H1 (cell line): ENCODE measurements around the gene ABHD15. TPM values are rescaled to one million over a fixed set of nuclear protein-coding genes. Genes with fewer than 3 reads are reported as not detected.
"Not testable (repeated sequence)": the region's sequence is repeated elsewhere in the genome, so short reads cannot be mapped to it uniquely, and the experiment has no call there.

Experiments
- CTCF ChIA-PET: fragments of 300-600 bp; sonication (Branson Sonifier 250); formaldehyde crosslinking; loops from one replicate; lab custom pipeline; 2021; ENCODE audit not compliant: partially characterized antibody; lab: Charles Lee
- POLR2A ChIA-PET: fragments of 300-600 bp; sonication (Branson Sonifier 250); formaldehyde crosslinking; loops from one replicate; lab custom pipeline; 2021; ENCODE audit warnings: inconsistent platforms; ENCODE audit not compliant: partially characterized antibody; lab: Charles Lee
- DNase-seq, 2 experiments: peaks; one replicate each; pipeline versions ENCODE4 v3.0.0 to v3.0.0-alpha.2; 2010 to 2022; ENCODE audit warnings: low spot score in 2 of 2, low read depth in 1 of 2, mixed read lengths in 1 of 2
- FAIRE-seq: peaks from 2 replicates; lab custom pipeline; 2011; peaks lifted over from hg19 to GRCh38; lab: Jason Lieb, UNC
- H2AFZ ChIP-seq: 2 replicates; pipeline ENCODE4 v1.8.1; 2012; ENCODE audit warnings: low read length, inconsistent platforms
- H2AK5ac ChIP-seq: 2 replicates; pipeline ENCODE4 v1.6.1; 2013; ENCODE audit warnings: low read depth, low read length
- H2BK120ac ChIP-seq: replicated peaks from 2 replicates; pipeline ENCODE3; 2013; ENCODE audit warnings: low read depth, low read length, inconsistent platforms
- H2BK12ac ChIP-seq: 2 replicates; pipeline ENCODE4 v1.6.1; 2013; ENCODE audit warnings: low read depth, low read length
- H2BK15ac ChIP-seq: 2 replicates; pipeline ENCODE4 v1.6.1; 2013; ENCODE audit warnings: low read length
- H2BK20ac ChIP-seq: 2 replicates; pipeline ENCODE4 v1.6.1; 2013; ENCODE audit warnings: low read length
- H2BK5ac ChIP-seq: 2 replicates; pipeline ENCODE4 v1.6.1; 2013; ENCODE audit warnings: low read depth, low read length
- H3K14ac ChIP-seq: 2 replicates; pipeline ENCODE4 v1.6.1; 2013; ENCODE audit warnings: inconsistent platforms; ENCODE audit not compliant: insufficient read length
- H3K18ac ChIP-seq: 2 replicates; pipeline ENCODE4 v1.6.1; 2013; ENCODE audit warnings: low read length; ENCODE audit errors: extremely low read depth
- H3K23ac ChIP-seq: 2 replicates; pipeline ENCODE4 v1.6.1; 2013; ENCODE audit warnings: inconsistent platforms; ENCODE audit not compliant: insufficient read length
- H3K23me2 ChIP-seq: 2 replicates; pipeline ENCODE4 v1.6.1; 2013; ENCODE audit warnings: low read depth, low read length
- H3K27ac ChIP-seq: 2 replicates; pipeline ENCODE4 v1.6.1; 2011; ENCODE audit warnings: low read depth, low read length, inconsistent platforms
- H3K27me3 ChIP-seq, 4 experiments: replicated peaks in 1 of 4; 1 replicate in 1 of 4; 2 replicates in 3 of 4; pipeline versions ENCODE4 v1.6.1 to v1.8.1; 2011 to 2013; ENCODE audit warnings: low read length in 3 of 4, mild to moderate bottlenecking in 3 of 4, inconsistent platforms in 2 of 4, mixed read lengths in 2 of 4, moderate library complexity in 1 of 4; ENCODE audit not compliant: control insufficient read depth in 3 of 4, insufficient read depth in 3 of 4; ENCODE audit errors: extremely low read depth in 1 of 4
- H3K36me3 ChIP-seq, 4 experiments: 2 replicates each; pipeline versions ENCODE4 v1.6.1 to v1.8.1; 2011 to 2013; ENCODE audit warnings: mild to moderate bottlenecking in 4 of 4, low read length in 3 of 4, moderate library complexity in 2 of 4, control low read depth in 1 of 4, inconsistent platforms in 1 of 4; ENCODE audit not compliant: insufficient read depth in 4 of 4, control insufficient read depth in 2 of 4
- H3K4ac ChIP-seq: replicated peaks from 2 replicates; pipeline ENCODE3; 2013; ENCODE audit warnings: low read length, low read depth, mixed read lengths, inconsistent platforms; ENCODE audit not compliant: insufficient read length
- H3K4me1 ChIP-seq, 4 experiments: replicated peaks in 1 of 4; 1 replicate in 1 of 4; 2 replicates in 3 of 4; pipeline versions ENCODE4 v1.6.1 to v1.8.1; 2011 to 2013; ENCODE audit warnings: low read length in 3 of 4, inconsistent platforms in 2 of 4, mixed read lengths in 1 of 4; ENCODE audit not compliant: insufficient read depth in 4 of 4, control insufficient read depth in 3 of 4
- H3K4me2 ChIP-seq, 2 experiments: 2 replicates each; pipeline versions ENCODE4 v1.6.1 to v1.8.1; 2011 to 2013; ENCODE audit warnings: low read depth in 2 of 2, low read length in 2 of 2, control low read depth in 1 of 2, inconsistent platforms in 1 of 2, mild to moderate bottlenecking in 1 of 2; ENCODE audit not compliant: insufficient read depth in 1 of 2
- H3K4me3 ChIP-seq, 4 experiments: fragments of 200-600, 300-600 bp in 1 of 4; sonication (generic), shearing (Covaris generic), sonication (Bioruptor Twin) in 1 of 4; 2 replicates each; pipeline versions ENCODE4 v1.5.1 to v1.8.1; 2011 to 2016; ENCODE audit warnings: low read length in 4 of 4, low read depth in 3 of 4, control low read depth in 2 of 4, inconsistent platforms in 2 of 4, mild to moderate bottlenecking in 2 of 4, mixed read lengths in 1 of 4, moderate library complexity in 1 of 4; ENCODE audit not compliant: insufficient read depth in 2 of 4; ENCODE audit errors: extremely low read depth in 1 of 4
- H3K56ac ChIP-seq: replicated peaks from 2 replicates; pipeline ENCODE3; 2013; ENCODE audit warnings: low read depth, mild to moderate bottlenecking, mixed read lengths, low read length, inconsistent platforms; ENCODE audit not compliant: insufficient read length
- H3K79me1 ChIP-seq: 2 replicates; pipeline ENCODE4 v1.6.1; 2013; ENCODE audit warnings: low read depth, low read length, control low read depth
- H3K79me2 ChIP-seq, 2 experiments: 2 replicates each; pipeline versions ENCODE4 v1.6.1 to v1.8.1; 2012 to 2013; ENCODE audit warnings: low read length in 2 of 2, mild to moderate bottlenecking in 2 of 2, inconsistent platforms in 1 of 2; ENCODE audit not compliant: insufficient read depth in 2 of 2, control insufficient read depth in 1 of 2
- H3K9ac ChIP-seq, 4 experiments: replicated peaks in 1 of 4; 1 replicate in 1 of 4; 2 replicates in 3 of 4; pipeline versions ENCODE4 v1.6.1 to v1.8.1; 2011 to 2013; ENCODE audit warnings: low read depth in 3 of 4, low read length in 3 of 4, control low read depth in 2 of 4, mild to moderate bottlenecking in 2 of 4, moderate library complexity in 2 of 4, inconsistent platforms in 1 of 4; ENCODE audit errors: extremely low read depth in 1 of 4
- H3K9me3 ChIP-seq, 2 experiments: 2 replicates each; pipeline versions ENCODE4 v1.6.1 to v1.8.1; 2012 to 2013; ENCODE audit warnings: mild to moderate bottlenecking in 2 of 2, moderate library complexity in 2 of 2, control low read depth in 1 of 2, inconsistent platforms in 1 of 2, low read depth in 1 of 2, low read length in 1 of 2, mixed read lengths in 1 of 2; ENCODE audit not compliant: insufficient read depth in 2 of 2
- H4K20me1 ChIP-seq, 2 experiments: replicated peaks in 1 of 2; 2 replicates each; pipeline versions ENCODE3 to v1.8.1; 2011 to 2013; ENCODE audit warnings: inconsistent platforms in 2 of 2, low read length in 2 of 2, mild to moderate bottlenecking in 1 of 2; ENCODE audit not compliant: insufficient read depth in 2 of 2, control insufficient read depth in 1 of 2
- H4K5ac ChIP-seq: 2 replicates; pipeline ENCODE4 v1.6.1; 2013; ENCODE audit warnings: low read length, low read depth, mixed read lengths, inconsistent platforms; ENCODE audit not compliant: insufficient read length
- H4K8ac ChIP-seq: 2 replicates; pipeline ENCODE4 v1.8.0; 2013; ENCODE audit warnings: mild to moderate bottlenecking, moderate library complexity, low read length, inconsistent platforms; ENCODE audit not compliant: insufficient read depth; ENCODE audit errors: extremely low read depth
- H4K91ac ChIP-seq: replicated peaks from 2 replicates; pipeline ENCODE3; 2013; ENCODE audit warnings: low read length, mixed read lengths, inconsistent platforms; ENCODE audit not compliant: insufficient read length
- WGBS, 2 experiments: shearing (Covaris generic) in 1 of 2; methylation state at CpG; one replicate each; pipeline versions ENCODE4 v1.1.6 to v1.1.7; 2013 to 2015; ENCODE audit warnings: low lambda C conversion rate in 2 of 2, mixed read lengths in 2 of 2, inconsistent platforms in 1 of 2, low coverage in 1 of 2, missing lambda C conversion rate in 1 of 2; ENCODE audit not compliant: insufficient replicate concordance in 2 of 2, insufficient coverage in 1 of 2, insufficient read length in 1 of 2; ENCODE audit errors: extremely low coverage in 1 of 2, missing lambda C conversion rate in 1 of 2; 5-methylcytosine and 5-hydroxymethylcytosine counted together
- polyA plus RNA-seq, 7 experiments: library from polyadenylated mRNA; depleted of rRNA in 3 of 7; stranded (reverse) in 5 of 7; unstranded in 2 of 7; fragments of >200 nt in 5 of 7; fragments of 200-250 nt in 2 of 7; gene quantifications; 1 replicate in 5 of 7; 2 replicates in 1 of 7; 4 replicates in 1 of 7; pipeline versions ENCODE4 v1.2.1 to v1.2.3, GENCODE V29; 2011 to 2013; ENCODE audit warnings: missing spikeins in 2 of 7, mixed read lengths in 2 of 7
- total RNA-seq: library from RNA; stranded (reverse); fragmentation: NEBNext Ultra II Directional; extraction: Animal tissue kit (Norgen Biotek cat#: 25700); gene quantifications from 2 replicates; pipeline ENCODE4 v1.2.1, GENCODE V29; 2021

The ABHD15 gene
- total and polyA plus RNA-seq, 2 of the 8 experiments (the other 6 are each of a cell fraction or from before 2014, with no cell fraction given): 0.88 to 1.7 TPM

DNA sequence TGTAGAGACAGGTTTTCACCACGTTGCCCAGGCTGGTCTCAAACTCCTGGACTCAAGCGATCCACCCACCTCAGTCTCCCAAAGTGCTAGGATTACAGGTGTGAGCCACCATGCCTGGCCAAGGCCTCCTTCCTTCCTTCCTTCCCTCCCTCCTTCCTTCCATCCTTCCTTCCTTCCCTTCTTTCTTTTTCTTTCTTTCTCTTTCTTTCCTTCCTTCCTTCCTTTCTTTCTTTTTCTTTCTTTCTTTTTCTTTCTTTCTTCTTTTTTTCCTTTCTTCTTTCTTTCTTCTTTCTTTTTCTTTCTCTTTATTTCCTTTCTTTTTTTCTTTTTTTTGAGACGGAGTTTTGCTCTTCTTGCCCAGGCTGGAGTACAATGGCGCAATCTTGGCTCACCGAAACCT, 8.7 kb downstream of the ABHD15 start:
- H2BK120ac ChIP-seq, H3K36me3 ChIP-seq, H3K27me3 ChIP-seq, H3K56ac ChIP-seq, H4K20me1 ChIP-seq, H2BK5ac ChIP-seq, H4K5ac ChIP-seq, DNase-seq, H4K8ac ChIP-seq, H2AK5ac ChIP-seq, H2BK20ac ChIP-seq, H3K9me3 ChIP-seq, H3K4ac ChIP-seq, H3K23me2 ChIP-seq, FAIRE-seq, H4K91ac ChIP-seq, H3K4me1 ChIP-seq, H3K79me2 ChIP-seq, H3K4me2 ChIP-seq, H3K14ac ChIP-seq, POLR2A ChIA-PET, H3K79me1 ChIP-seq, H2AFZ ChIP-seq, H3K27ac ChIP-seq, H3K9ac ChIP-seq, H3K23ac ChIP-seq, H3K18ac ChIP-seq, H2BK15ac ChIP-seq, H2BK12ac ChIP-seq, H3K4me3 ChIP-seq: not testable (repeated sequence)
- 93% methylated on average over 5 of the region's 5 CpGs; no CpG with 5 or more reads in 1 of the 2 experiments for WGBS, 2 experiments
- CTCF ChIA-PET: interaction anchor here (1.2 kb wide), 1 partner anchor 14 kb away, joined by 3 read pairs; no protein-coding TSS in a partner anchor
